Heart left ventricle (tissue), 13 donors: ENCODE results near the gene ACVR2A.

Experiments used
- CTCF ChIP-seq, 12 donors: fragments of 200-600 bp; sonication (generic) in 4 of 12; IDR thresholded peaks; one replicate each; pipeline versions ENCODE4 v1.5.0 to v1.8.0; 2018 to 2022; ENCODE audit warnings: antibody characterized with exemption in 12 of 12, mild to moderate bottlenecking in 5 of 12
- POLR2A ChIP-seq, 2 donors: fragments of 450-650 bp; IDR thresholded peaks; one replicate each; pipeline ENCODE4 v1.6.1; 2017; ENCODE audit warnings: antibody characterized with exemption in 2 of 2, mild to moderate bottlenecking in 2 of 2, moderate library complexity in 2 of 2
- donor health status: ischemic (EF 13 %, LVEDD 7.1; RV severe dilation, severe dysfunction).
- donor health status: DM: no; HTN: yes; CAD: no.
- donor health status: DM: no; HTN: no; CAD: no.
- donor health status: ischemic (EF 25% LVEDD 6.9; RV normal size, moderate dysfunction).
- donor health status: ischemic (EF 25% LVEDD 5.7; RV mildly dilated, moderate dysfunction).
- donor health status: ischemic (EF 35%, LVEDD 5.7; RV mildly dilated, moderate dysfunction).
- donor health status: nonischemic (EF 11% LVEDD 7.7; RV severe dilation, severe dysfunction).
- donor health status: DM: yes; HTN: yes; CAD: no.
- donor health status: PGD.
- donor health status: ischemic (EF 29% LVEDD 5.4; RV normal size, mild dysfunction).
- donor health status: nonischemic (EF 23%, LVEDD 6.1; RV moderate dilation, normal function).

GRCh38 chr2:147806846-147807245 is 38.0 kb upstream of the ACVR2A start:
- TF ChIP-seq CTCF (IDR thresholded peaks at IDR 0.05) (no peak), POLR2A (IDR thresholded peaks at IDR 0.05) (no peak)
